K562 (cell line): ENCODE data around the gene LRRC49. TPM values are rescaled to one million over a fixed set of nuclear protein-coding genes. Genes with fewer than 3 reads are reported as not detected.
"Not testable (repeated sequence)": the region's sequence is repeated elsewhere in the genome, so short reads cannot be mapped to it uniquely, and the experiment has no call there.

ENCODE experiments used
- ATAC-seq: fragments of 200-7000 bp; cut with Tn5 transposase; 3 replicates; pipeline ENCODE4 v1.9.1; 2020; ENCODE audit warnings: moderate library complexity
- BruUV-seq: library from RNA; stranded (reverse); fragments of 400-500 nt; replicated peaks from 2 replicates; lab custom pipeline; 2021; lab: Mats Ljungman, UMichigan
- CTCF ChIA-PET: fragments of 300-600 bp; formaldehyde crosslinking; extraction: SDS; loops from one replicate; lab custom pipeline; 2021; ENCODE audit warnings: low intra/inter-chr PET ratio; lab: Yijun Ruan, JAX
- POLR2A ChIA-PET: fragments of 300-600, 350-650 bp; sonication (Branson Sonifier 250); formaldehyde crosslinking; extraction: SDS; loops from one replicate; lab custom pipeline; 2021; ENCODE audit warnings: antibody characterized with exemption, inconsistent platforms; lab: Yijun Ruan, JAX
- DNase-seq, 4 experiments: peaks; one replicate each; pipeline versions ENCODE4 v3.0.0 to v3.0.0-alpha.2; 2011 to 2018; ENCODE audit warnings: low spot score in 3 of 4, mixed read lengths in 3 of 4; ENCODE audit errors: extremely low read depth in 1 of 4
- FAIRE-seq: peaks from 2 replicates; lab custom pipeline; 2011; peaks lifted over from hg19 to GRCh38; lab: Jason Lieb, UNC
- H2AFZ ChIP-seq: 2 replicates; pipeline ENCODE4 v1.6.0; 2011; ENCODE audit warnings: low read depth, low read length, control low read depth, inconsistent platforms
- H3K27ac ChIP-seq: fragments of 200-600 bp; 3 replicates; pipeline ENCODE4 v1.8.0; 2011; ENCODE audit warnings: low read depth, mild to moderate bottlenecking, control low read depth, inconsistent platforms, low read length, moderate library complexity, mixed read lengths; ENCODE audit errors: extremely low read depth
- H3K27me3 ChIP-seq, 2 experiments: fragments of 300-600 bp in 1 of 2; 2 replicates in 1 of 2; 3 replicates in 1 of 2; pipeline versions ENCODE4 v1.6.0 to v1.8.0; 2011; ENCODE audit warnings: inconsistent platforms in 2 of 2, low read length in 2 of 2, mild to moderate bottlenecking in 1 of 2, mixed read lengths in 1 of 2, moderate library complexity in 1 of 2; ENCODE audit not compliant: control insufficient read depth in 2 of 2, insufficient read depth in 2 of 2
- H3K36me3 ChIP-seq: fragments of 300-600 bp; 3 replicates; pipeline ENCODE4 v1.8.0; 2011; ENCODE audit warnings: mild to moderate bottlenecking, low read length, inconsistent platforms; ENCODE audit not compliant: control insufficient read depth, insufficient read depth
- H3K4me1 ChIP-seq, 2 experiments: fragments of 200-600 bp in 1 of 2; replicated peaks in 1 of 2; 2 replicates in 1 of 2; 3 replicates in 1 of 2; pipeline versions ENCODE4 v1.5.1 to v1.8.0; 2011; ENCODE audit warnings: inconsistent platforms in 2 of 2, low read length in 2 of 2, mild to moderate bottlenecking in 1 of 2, mixed read lengths in 1 of 2, moderate library complexity in 1 of 2; ENCODE audit not compliant: control insufficient read depth in 2 of 2, insufficient read depth in 2 of 2
- H3K4me2 ChIP-seq: 2 replicates; pipeline ENCODE4 v1.6.1; 2011; ENCODE audit warnings: low read length, control low read depth, inconsistent platforms, mixed read lengths; ENCODE audit not compliant: insufficient read depth
- H3K4me3 ChIP-seq: fragments of 200-600 bp; sonication (generic), shearing (Covaris generic); 2 replicates; pipeline ENCODE4 v1.5.1; 2016; ENCODE audit warnings: control low read depth, inconsistent platforms
- H3K79me2 ChIP-seq: fragments of 200-600 bp; 3 replicates; pipeline ENCODE4 v1.8.0; 2011; ENCODE audit warnings: low read length, inconsistent platforms; ENCODE audit not compliant: control insufficient read depth, insufficient read depth
- H3K9ac ChIP-seq, 2 experiments: 2 replicates each; pipeline versions ENCODE4 v1.6.0 to v1.6.1; 2011; ENCODE audit warnings: low read depth in 2 of 2, low read length in 2 of 2, control low read depth in 1 of 2, inconsistent platforms in 1 of 2, mild to moderate bottlenecking in 1 of 2, mixed read lengths in 1 of 2; ENCODE audit not compliant: insufficient read depth in 1 of 2
- H3K9me1 ChIP-seq: one replicate; pipeline ENCODE4 v1.6.0; 2011; ENCODE audit warnings: inconsistent platforms, mild to moderate bottlenecking, low read length, moderate library complexity; ENCODE audit not compliant: control insufficient read depth, insufficient read depth
- H3K9me3 ChIP-seq: replicated peaks from 2 replicates; pipeline ENCODE4 v1.5.1; 2011; ENCODE audit warnings: low read depth, low read length, inconsistent platforms; ENCODE audit not compliant: control insufficient read depth, insufficient read depth
- H4K20me1 ChIP-seq: replicated peaks from 2 replicates; pipeline ENCODE4 v1.6.1; 2011; ENCODE audit warnings: low read length, inconsistent platforms, mixed read lengths; ENCODE audit not compliant: control insufficient read depth, insufficient read depth
- KDM4B ChIP-seq, 2 experiments: fragments of 450-650 bp in 1 of 2; sonication (generic) in 1 of 2; IDR thresholded peaks; 2 replicates each; pipeline ENCODE4 v1.6.1; 2016 to 2017; ENCODE audit warnings: borderline replicate concordance in 2 of 2, antibody characterized with exemption in 1 of 2, low read depth in 1 of 2, mild to moderate bottlenecking in 1 of 2
- SMAD3 ChIP-seq: fragments of 450-650 bp; formaldehyde crosslinking; conservative IDR thresholded peaks from 2 replicates; pipeline ENCODE4 v1.4.0; 2020; ENCODE audit warnings: mild to moderate bottlenecking
- WGBS: fragments of 100-300 bp; shearing (Covaris generic); methylation state at CpG from one replicate; pipeline ENCODE4 v1.1.6; 2016; ENCODE audit warnings: low coverage, mixed read lengths; ENCODE audit not compliant: insufficient coverage; ENCODE audit errors: missing lambda C conversion rate; 5-methylcytosine and 5-hydroxymethylcytosine counted together
- in situ Hi-C: fragments of 300-500 bp; cut with MboI; formaldehyde crosslinking; loops from 4 replicates; pipeline ENCODE4 v1.15.0; 2018; ENCODE audit warnings: inconsistent platforms, mixed read lengths
- intact Hi-C: fragments of 100-400 bp; cut with micrococcal nuclease; formaldehyde crosslinking; loops from 2 replicates; pipeline ENCODE4 v1.14.2; 2022
- polyA plus RNA-seq, 8 experiments: library from polyadenylated mRNA; depleted of rRNA in 4 of 8; stranded (reverse) in 5 of 8; unstranded in 3 of 8; fragments of >200 nt; fragmentation: Nextera tagmentation in 2 of 8; fragmentation: Illumina TruSeq in 1 of 8; extraction: Ambion mirVana in 2 of 8; extraction: Trizol in 1 of 8; gene quantifications; 2 replicates each; pipeline versions ENCODE4 v1.2.1 to v1.2.3, GENCODE V29; 2011 to 2014; ENCODE audit warnings: inconsistent platforms in 1 of 8, missing spikeins in 1 of 8
- total RNA-seq, 7 experiments: library from RNA; depleted of rRNA in 6 of 7; stranded (reverse); fragments of >200 nt in 6 of 7; fragmentation: Illumina TruSeq in 2 of 7; extraction: Trizol in 2 of 7; gene quantifications; 2 replicates each; pipeline versions ENCODE4 v1.2.1 to v1.2.3, GENCODE V29; 2011 to 2021; ENCODE audit warnings: low replicate concordance in 1 of 7
- TF ChIP-seq, protein P1 (sequence below): fragments of 250-450 bp; sonication (Bioruptor Pico); IDR thresholded peaks from 2 replicates; pipeline ENCODE4 v1.5.0; 2020; ENCODE audit warnings: mild to moderate bottlenecking
- TF ChIP-seq, protein P2 (sequence below): fragments of 250-450 bp; sonication (Bioruptor Pico); IDR thresholded peaks from 2 replicates; pipeline ENCODE4 v1.5.1; 2021; ENCODE audit warnings: mild to moderate bottlenecking

Gene LRRC49
- total and polyA plus RNA-seq, 9 of the 15 experiments (the other 6 are each of a cell fraction or from before 2014, with no cell fraction given): 0.32 TPM; not detected in 8

DNA sequence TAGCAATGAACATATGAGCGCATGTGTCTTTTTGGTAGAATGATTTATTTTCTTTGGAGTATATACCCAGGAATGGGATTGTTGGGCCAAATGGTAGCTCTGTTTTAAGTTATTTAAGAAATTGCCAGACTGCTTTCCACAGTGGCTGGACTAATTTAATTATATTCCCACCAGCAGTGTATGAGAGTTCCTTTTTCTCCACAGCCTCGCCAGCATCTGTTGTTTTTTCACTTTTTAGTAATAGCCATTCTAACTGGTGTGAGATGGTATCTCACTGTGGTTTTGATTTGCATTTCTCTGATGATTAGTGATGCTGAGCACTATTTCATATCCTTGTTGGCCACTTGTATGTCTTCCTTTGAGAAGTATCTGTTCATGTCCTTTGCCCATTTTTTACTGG, 153.5 kb downstream of the LRRC49 start:
- H3K4me2 ChIP-seq, H3K4me1 ChIP-seq, H4K20me1 ChIP-seq, H3K36me3 ChIP-seq, in situ Hi-C loops, H2AFZ ChIP-seq, H3K79me2 ChIP-seq, ATAC-seq, POLR2A ChIA-PET, H3K4me3 ChIP-seq, DNase-seq, H3K9ac ChIP-seq, FAIRE-seq, H3K27me3 ChIP-seq, CTCF ChIA-PET, H3K9me3 ChIP-seq, BruUV-seq, H3K9me1 ChIP-seq, H3K27ac ChIP-seq, intact Hi-C loops: not testable (repeated sequence)
- WGBS: 3% methylated on average over 2 of the region's 2 CpGs

DNA sequence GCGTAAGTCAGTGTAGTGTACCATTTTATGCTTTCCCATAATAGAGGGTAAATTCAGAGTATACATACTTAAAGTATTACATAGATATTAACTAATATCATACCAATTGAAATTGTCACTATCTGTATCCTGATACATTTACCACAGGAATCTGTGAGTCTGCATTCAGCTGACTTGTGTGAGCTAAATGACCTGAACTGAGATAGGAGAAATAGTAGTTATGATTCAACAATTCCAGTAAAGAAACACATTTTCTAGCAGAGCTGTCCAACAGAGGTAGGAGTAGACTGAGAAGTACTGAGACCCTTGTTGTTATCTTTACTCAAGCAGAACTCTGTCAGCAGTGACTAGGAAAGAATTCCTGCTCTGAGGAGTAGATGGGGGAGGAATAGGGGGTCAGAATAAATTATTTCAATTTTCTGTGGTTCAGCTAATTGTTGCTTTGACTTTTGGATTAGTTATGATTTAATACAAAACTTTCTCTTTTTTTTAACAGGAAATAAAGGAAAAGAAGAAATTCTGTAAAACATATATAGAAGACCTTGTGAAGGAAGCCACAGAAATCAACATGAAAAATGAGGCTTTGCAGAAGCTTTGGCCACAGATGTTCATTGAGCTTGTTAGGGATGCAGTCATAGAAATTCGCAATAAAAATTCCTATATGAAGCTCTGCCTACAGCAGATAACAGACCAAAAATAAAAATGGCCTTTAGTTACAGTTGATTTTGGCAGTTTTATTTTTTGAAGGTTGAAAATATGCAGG, 156.5 kb downstream of the LRRC49 start:
- FAIRE-seq: no peak
- CTCF ChIA-PET: no interaction called here
- Histone ChIP-seq H2AFZ (no peak overlapping the region), H3K27me3 (no peaks in the 10 kb centered on the region), H3K4me1 (no peaks in the 10 kb centered on the region), H3K9me1 (no peaks in the 10 kb centered on the region), H3K9ac (no peak overlapping the region), H3K27ac (no peak overlapping the region), H4K20me1 (no peaks in the 10 kb centered on the region), H3K4me2 (no peak overlapping the region), H3K4me3 (no peak overlapping the region), H3K36me3 (no peaks in the 10 kb centered on the region), H3K9me3 (no peaks in the 10 kb centered on the region), H3K79me2 (no peaks in the 10 kb centered on the region)
- POLR2A ChIA-PET: no interaction called here
- no peak for DNase-seq
- in situ Hi-C loops (no loop called here), intact Hi-C loops (no loop called here)
- no TSS peak for BruUV-seq
- TF ChIP-seq KDM4B (IDR thresholded peaks at IDR 0.05; ENCODE audit: borderline replicate concordance in 2 of 2, low read depth in 1 of 2) (no peak), SMAD3 (CRISPR knock-in tag) (no peak)
- TF ChIP-seq, protein P1, sequence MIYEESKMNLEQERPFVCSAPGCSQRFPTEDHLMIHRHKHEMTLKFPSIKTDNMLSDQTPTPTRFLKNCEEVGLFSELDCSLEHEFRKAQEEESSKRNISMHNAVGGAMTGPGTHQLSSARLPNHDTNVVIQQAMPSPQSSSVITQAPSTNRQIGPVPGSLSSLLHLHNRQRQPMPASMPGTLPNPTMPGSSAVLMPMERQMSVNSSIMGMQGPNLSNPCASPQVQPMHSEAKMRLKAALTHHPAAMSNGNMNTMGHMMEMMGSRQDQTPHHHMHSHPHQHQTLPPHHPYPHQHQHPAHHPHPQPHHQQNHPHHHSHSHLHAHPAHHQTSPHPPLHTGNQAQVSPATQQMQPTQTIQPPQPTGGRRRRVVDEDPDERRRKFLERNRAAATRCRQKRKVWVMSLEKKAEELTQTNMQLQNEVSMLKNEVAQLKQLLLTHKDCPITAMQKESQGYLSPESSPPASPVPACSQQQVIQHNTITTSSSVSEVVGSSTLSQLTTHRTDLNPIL (CRISPR knock-in tag): no peak
- TF ChIP-seq, protein P2, sequence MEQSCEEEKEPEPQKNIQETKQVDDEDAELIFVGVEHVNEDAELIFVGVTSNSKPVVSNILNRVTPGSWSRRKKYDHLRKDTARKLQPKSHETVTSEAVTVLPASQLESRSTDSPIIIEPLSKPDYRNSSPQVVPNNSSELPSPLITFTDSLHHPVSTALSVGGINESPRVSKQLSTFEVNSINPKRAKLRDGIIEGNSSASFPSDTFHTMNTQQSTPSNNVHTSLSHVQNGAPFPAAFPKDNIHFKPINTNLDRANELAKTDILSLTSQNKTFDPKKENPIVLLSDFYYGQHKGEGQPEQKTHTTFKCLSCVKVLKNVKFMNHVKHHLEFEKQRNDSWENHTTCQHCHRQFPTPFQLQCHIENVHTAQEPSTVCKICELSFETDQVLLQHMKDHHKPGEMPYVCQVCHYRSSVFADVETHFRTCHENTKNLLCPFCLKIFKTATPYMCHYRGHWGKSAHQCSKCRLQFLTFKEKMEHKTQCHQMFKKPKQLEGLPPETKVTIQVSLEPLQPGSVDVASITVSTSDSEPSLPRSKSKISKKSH (CRISPR knock-in tag): no peak
- 0% methylated on average over 2 of the region's 2 CpGs for WGBS
- no peak for ATAC-seq
